Endothelial cell of umbilical vein (primary cell): Measurements from ENCODE around the gene SLC4A1AP. TPM values are rescaled to one million over a fixed set of nuclear protein-coding genes. Genes with fewer than 3 reads are reported as not detected.

Experiments used
- BruUV-seq: library from RNA; stranded (reverse); fragments of 400-500 nt; replicated peaks from 2 replicates; lab custom pipeline; 2021; lab: Mats Ljungman, UMichigan
- CTCF ChIA-PET: fragments of 300-600, 350-600 bp; sonication (Branson Sonifier 250); formaldehyde crosslinking; loops from one replicate; lab custom pipeline; 2021; ENCODE audit warnings: antibody characterized with exemption, inconsistent platforms; lab: Charles Lee
- POLR2A ChIA-PET: fragments of 300-600, 350-600 bp; sonication (Branson Sonifier 250); formaldehyde crosslinking; loops from one replicate; lab custom pipeline; 2021; ENCODE audit warnings: antibody characterized with exemption, inconsistent platforms; lab: Charles Lee
- DNase-seq: peaks from one replicate; pipeline ENCODE4 v3.0.0-alpha.2; 2011; ENCODE audit warnings: low read depth, low spot score
- FAIRE-seq: peaks from 2 replicates; lab custom pipeline; 2011; peaks lifted over from hg19 to GRCh38; lab: Jason Lieb, UNC
- H2AFZ ChIP-seq: 2 replicates; pipeline ENCODE4 v1.6.0; 2012; ENCODE audit warnings: low read depth, low read length, control low read depth, inconsistent platforms
- H3K27ac ChIP-seq: 2 replicates; pipeline ENCODE4 v1.5.1; 2011; ENCODE audit warnings: low read depth, mild to moderate bottlenecking, control low read depth, low read length, moderate library complexity; ENCODE audit not compliant: insufficient read depth
- H3K27me3 ChIP-seq, 2 experiments: 2 replicates each; pipeline versions ENCODE4 v1.6.0 to v1.6.1; 2011; ENCODE audit warnings: low read length in 2 of 2, mixed read lengths in 1 of 2; ENCODE audit not compliant: control insufficient read depth in 2 of 2, insufficient read depth in 2 of 2
- H3K36me3 ChIP-seq, 2 experiments: 2 replicates in 1 of 2; 3 replicates in 1 of 2; pipeline ENCODE4 v1.5.1; 2011; ENCODE audit warnings: low read length in 2 of 2, mild to moderate bottlenecking in 1 of 2, moderate library complexity in 1 of 2; ENCODE audit not compliant: control insufficient read depth in 2 of 2, insufficient read depth in 2 of 2; ENCODE audit errors: extremely low read depth in 1 of 2
- H3K4me1 ChIP-seq: 3 replicates; pipeline ENCODE4 v1.5.1; 2011; ENCODE audit warnings: mild to moderate bottlenecking, low read length; ENCODE audit not compliant: control insufficient read depth, insufficient read depth; ENCODE audit errors: extremely low read depth
- H3K4me2 ChIP-seq: 2 replicates; pipeline ENCODE4 v1.6.1; 2011; ENCODE audit warnings: low read length, control low read depth, mixed read lengths; ENCODE audit not compliant: insufficient read depth
- H3K4me3 ChIP-seq, 3 experiments: fragments of 200-600 bp in 1 of 3; sonication (generic), shearing (Covaris generic) in 1 of 3; replicated peaks in 1 of 3; 2 replicates each; pipeline ENCODE4 v1.5.1; 2011 to 2016; ENCODE audit warnings: control low read depth in 3 of 3, low read length in 3 of 3, mild to moderate bottlenecking in 2 of 3, inconsistent platforms in 1 of 3, low read depth in 1 of 3, moderate library complexity in 1 of 3; ENCODE audit not compliant: insufficient read depth in 1 of 3
- H3K79me2 ChIP-seq: 2 replicates; pipeline ENCODE4 v1.6.0; 2012; ENCODE audit warnings: low read length, inconsistent platforms; ENCODE audit not compliant: control insufficient read depth, insufficient read depth
- H3K9ac ChIP-seq: replicated peaks from 2 replicates; pipeline ENCODE3; 2011; ENCODE audit warnings: low read length, control low read depth; ENCODE audit not compliant: insufficient read depth; ENCODE audit errors: extremely low read depth
- H3K9me1 ChIP-seq: replicated peaks from 3 replicates; pipeline ENCODE4 v1.6.0; 2011; ENCODE audit warnings: mild to moderate bottlenecking, low read length; ENCODE audit not compliant: control insufficient read depth, insufficient read depth; ENCODE audit errors: extremely low read depth
- H3K9me3 ChIP-seq: replicated peaks from 2 replicates; pipeline ENCODE4 v1.5.1; 2012; ENCODE audit warnings: low read length, inconsistent platforms; ENCODE audit not compliant: control insufficient read depth, insufficient read depth
- H4K20me1 ChIP-seq: replicated peaks from 2 replicates; pipeline ENCODE3; 2011; ENCODE audit warnings: mild to moderate bottlenecking, low read length; ENCODE audit not compliant: control insufficient read depth, insufficient read depth; ENCODE audit errors: extremely low read depth
- EZH2 ChIP-seq: IDR thresholded peaks from 2 replicates; pipeline ENCODE4 v1.6.1; 2012; ENCODE audit warnings: borderline replicate concordance, low read depth, mild to moderate bottlenecking, moderate library complexity, low read length, inconsistent platforms; ENCODE audit not compliant: severe bottlenecking
- FOS ChIP-seq: IDR thresholded peaks from 2 replicates; pipeline ENCODE4 v1.6.1; 2011; ENCODE audit warnings: mild to moderate bottlenecking, low read length, moderate library complexity, borderline replicate concordance; ENCODE audit not compliant: insufficient read depth
- GATA2 ChIP-seq: IDR thresholded peaks from 2 replicates; pipeline ENCODE4 v1.7.0; 2011; ENCODE audit warnings: low read depth, mild to moderate bottlenecking, moderate library complexity, mixed read lengths, low read length; ENCODE audit not compliant: insufficient read length, insufficient read depth
- JUN ChIP-seq: IDR thresholded peaks from 2 replicates; pipeline ENCODE4 v1.6.1; 2011; ENCODE audit warnings: borderline replicate concordance, low read depth; ENCODE audit not compliant: insufficient read length, insufficient read depth
- MYC ChIP-seq: IDR thresholded peaks from one replicate; pipeline ENCODE4 v1.6.1; 2011; ENCODE audit warnings: mild to moderate bottlenecking, low read depth, low read length
- POLR2A ChIP-seq: IDR thresholded peaks from 2 replicates; pipeline ENCODE4 v1.6.1; 2012; ENCODE audit warnings: low read depth, mild to moderate bottlenecking, control low read depth, low read length
- POLR2AphosphoS5 ChIP-seq: IDR thresholded peaks from 2 replicates; pipeline ENCODE4 v1.6.1; 2012; ENCODE audit warnings: low read depth, mild to moderate bottlenecking, control low read depth, low read length, moderate library complexity; ENCODE audit not compliant: insufficient read depth
- dilution Hi-C: fragments of 300-500 bp; cut with MboI; formaldehyde crosslinking; loops from one replicate; pipeline ENCODE4 v1.15.0; 2019; ENCODE audit warnings: low sequenced_read_pairs; ENCODE audit not compliant: extremely low pct_ligation_motif_present
- intact Hi-C: fragments of 100-400 bp; cut with micrococcal nuclease; formaldehyde crosslinking; loops from one replicate; pipeline ENCODE4 v1.10.0; 2022
- polyA plus RNA-seq, 4 experiments: library from polyadenylated mRNA; depleted of rRNA in 3 of 4; stranded (reverse) in 3 of 4; unstranded in 1 of 4; fragments of >200 nt; gene quantifications; 2 replicates each; pipeline versions ENCODE4 v1.2.1 to v1.2.3, GENCODE V29; 2011 to 2012; ENCODE audit warnings: missing spikeins in 1 of 4
- total RNA-seq: library from RNA; stranded (reverse); gene quantifications from 2 replicates; pipeline ENCODE4 v1.2.3, GENCODE V29; 2021
- TF ChIP-seq, protein P1 (sequence below), 2 donors: IDR thresholded peaks; 1 replicate in 1 of 2; 2 replicates in 1 of 2; pipeline ENCODE4 v1.5.1; 2011; ENCODE audit warnings: low read length in 2 of 2, mild to moderate bottlenecking in 2 of 2, moderate library complexity in 2 of 2, control low read depth in 1 of 2, inconsistent platforms in 1 of 2, low read depth in 1 of 2; ENCODE audit not compliant: insufficient read depth in 1 of 2; ENCODE audit errors: extremely low read depth in 1 of 2
- TF ChIP-seq, protein P2 (sequence below): IDR thresholded peaks from 2 replicates; pipeline ENCODE4 v1.6.1; 2011; ENCODE audit not compliant: insufficient read depth, insufficient read length

Gene SLC4A1AP
- total and polyA plus RNA-seq, 2 donors (not counting 3 experiments of a cell fraction or from before 2014, with no cell fraction given), result 9.5 to 28.4 TPM

DNA sequence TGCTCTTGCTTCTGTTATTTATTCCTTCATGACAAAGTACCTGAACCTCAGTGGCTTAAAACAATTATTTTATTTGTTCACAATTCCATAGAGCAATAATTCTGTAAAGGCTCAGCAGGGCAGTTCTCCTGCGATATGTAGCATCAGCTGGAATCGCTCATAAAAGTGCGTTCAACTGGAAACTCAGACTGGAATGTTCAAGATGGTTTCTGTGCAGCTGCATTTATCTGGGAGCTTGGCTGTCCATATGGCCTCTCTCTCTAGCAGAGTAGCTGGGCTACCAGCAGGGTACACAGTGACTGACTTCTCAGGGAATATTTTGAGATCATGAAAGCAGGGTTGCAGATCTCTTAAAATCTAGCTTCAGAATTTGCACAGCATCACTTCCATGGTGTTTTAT is 48.4 kb upstream of the SLC4A1AP start:
- dilution Hi-C loops, result no loop called here
- H3K4me2 ChIP-seq, result no peak overlapping the region
- peaks cover 6% of the 10 kb centered on the region for H3K79me2 ChIP-seq
- H4K20me1 ChIP-seq, result no peaks in the 10 kb centered on the region
- FAIRE-seq, result no peak
- intact Hi-C loops, result no loop called here
- H3K27me3 ChIP-seq, result no peaks in the 10 kb centered on the region
- peaks cover 9 to 14% of the 10 kb centered on the region in 2 experiments for H3K36me3 ChIP-seq
- CTCF ChIA-PET, result no interaction called here
- no TSS peak for BruUV-seq
- no peaks in the 10 kb centered on the region for H3K9me1 ChIP-seq
- no peak overlapping the region for H2AFZ ChIP-seq
- TF ChIP-seq, protein P1, sequence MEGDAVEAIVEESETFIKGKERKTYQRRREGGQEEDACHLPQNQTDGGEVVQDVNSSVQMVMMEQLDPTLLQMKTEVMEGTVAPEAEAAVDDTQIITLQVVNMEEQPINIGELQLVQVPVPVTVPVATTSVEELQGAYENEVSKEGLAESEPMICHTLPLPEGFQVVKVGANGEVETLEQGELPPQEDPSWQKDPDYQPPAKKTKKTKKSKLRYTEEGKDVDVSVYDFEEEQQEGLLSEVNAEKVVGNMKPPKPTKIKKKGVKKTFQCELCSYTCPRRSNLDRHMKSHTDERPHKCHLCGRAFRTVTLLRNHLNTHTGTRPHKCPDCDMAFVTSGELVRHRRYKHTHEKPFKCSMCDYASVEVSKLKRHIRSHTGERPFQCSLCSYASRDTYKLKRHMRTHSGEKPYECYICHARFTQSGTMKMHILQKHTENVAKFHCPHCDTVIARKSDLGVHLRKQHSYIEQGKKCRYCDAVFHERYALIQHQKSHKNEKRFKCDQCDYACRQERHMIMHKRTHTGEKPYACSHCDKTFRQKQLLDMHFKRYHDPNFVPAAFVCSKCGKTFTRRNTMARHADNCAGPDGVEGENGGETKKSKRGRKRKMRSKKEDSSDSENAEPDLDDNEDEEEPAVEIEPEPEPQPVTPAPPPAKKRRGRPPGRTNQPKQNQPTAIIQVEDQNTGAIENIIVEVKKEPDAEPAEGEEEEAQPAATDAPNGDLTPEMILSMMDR (IDR thresholded peaks at IDR 0.05; ENCODE audit: extremely low read depth in 1 of 2, insufficient read depth in 1 of 2, low read depth in 1 of 2, low read length in 2 of 2), result no peak
- TF ChIP-seq GATA2, result no peak
- no peak for TF ChIP-seq FOS
- no peak for TF ChIP-seq POLR2A
- TF ChIP-seq, protein P2, sequence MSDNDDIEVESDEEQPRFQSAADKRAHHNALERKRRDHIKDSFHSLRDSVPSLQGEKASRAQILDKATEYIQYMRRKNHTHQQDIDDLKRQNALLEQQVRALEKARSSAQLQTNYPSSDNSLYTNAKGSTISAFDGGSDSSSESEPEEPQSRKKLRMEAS, result no peak
- no peak for TF ChIP-seq MYC
- TF ChIP-seq POLR2AphosphoS5, result no peak
- no peak for TF ChIP-seq EZH2
- no peak for TF ChIP-seq JUN
- no peak overlapping the region for H3K27ac ChIP-seq
- no peaks in the 10 kb centered on the region for H3K9me3 ChIP-seq
- no peak overlapping the region for H3K4me3 ChIP-seq
- H3K9ac ChIP-seq, result no peak overlapping the region
- H3K4me1 ChIP-seq, result no peaks in the 10 kb centered on the region
- POLR2A ChIA-PET, result no interaction called here
- no peak for DNase-seq
